Thymus (tissue), 11 donors: Measurements from ENCODE around the gene ACOT11. TPM values are rescaled to one million over a fixed set of nuclear protein-coding genes. Genes with fewer than 3 reads are reported as not detected.

Experiments
- DNase-seq, 9 donors: peaks; one replicate each; pipeline ENCODE4 v3.0.0-alpha.2; 2013; ENCODE audit warnings: low spot score in 9 of 9, low read depth in 6 of 9, missing footprints in 1 of 9
- H3K27ac ChIP-seq, 2 donors: one replicate each; pipeline ENCODE4 v1.5.1; 2013; ENCODE audit warnings: control low read depth in 1 of 2, low read depth in 1 of 2, low read length in 1 of 2, mild to moderate bottlenecking in 1 of 2, moderate library complexity in 1 of 2
- H3K27me3 ChIP-seq, 2 donors: one replicate each; pipeline ENCODE4 v1.5.1; 2013; ENCODE audit warnings: low read length in 1 of 2; ENCODE audit not compliant: control insufficient read depth in 2 of 2, insufficient read depth in 1 of 2
- H3K36me3 ChIP-seq, 2 donors: one replicate each; pipeline ENCODE4 v1.5.1; 2013; ENCODE audit warnings: low read length in 1 of 2, mild to moderate bottlenecking in 1 of 2, moderate library complexity in 1 of 2; ENCODE audit not compliant: control insufficient read depth in 2 of 2, insufficient read depth in 2 of 2
- H3K4me1 ChIP-seq, 2 donors: one replicate each; pipeline ENCODE4 v1.5.1; 2013; ENCODE audit warnings: low read length in 2 of 2; ENCODE audit not compliant: control insufficient read depth in 2 of 2, insufficient read depth in 2 of 2
- H3K4me3 ChIP-seq, 2 donors: one replicate each; pipeline ENCODE4 v1.5.1; 2013; ENCODE audit warnings: low read length in 2 of 2, control low read depth in 1 of 2, mild to moderate bottlenecking in 1 of 2
- H3K9me3 ChIP-seq, 2 donors: one replicate each; pipeline ENCODE4 v1.5.1; 2013; ENCODE audit warnings: low read length in 1 of 2, mild to moderate bottlenecking in 1 of 2; ENCODE audit not compliant: control insufficient read depth in 2 of 2, insufficient read depth in 1 of 2
- WGBS: extraction: QIAGEN DNeasy Blood & Tissue Kit; methylation state at CpG from one replicate; pipeline ENCODE4 v1.1.7; 2013; 5-methylcytosine and 5-hydroxymethylcytosine counted together
- polyA plus RNA-seq: library from polyadenylated mRNA; stranded (reverse); fragments of 200-250 nt; gene quantifications from one replicate; pipeline ENCODE4 v1.2.3, GENCODE V29; 2013
- total RNA-seq: library from RNA; stranded (reverse); fragments of 120-200 nt; gene quantifications from one replicate; pipeline ENCODE4 v1.2.4, GENCODE V29; 2013
- donor health status: healthy.

Gene ACOT11
- total and polyA plus RNA-seq, 2 donors, result 1.2 to 1.3 TPM

- Histone ChIP-seq H3K36me3 (no peaks in the 10 kb centered on the region), H3K4me1 (peaks cover 0 to 9% of the 10 kb centered on the region in 2 donors), H3K4me3 (no peak overlapping the region), H3K27ac (no peak overlapping the region), H3K9me3 (no peaks in the 10 kb centered on the region), H3K27me3 (no peaks in the 10 kb centered on the region)
- no peak for DNase-seq
- WGBS, result 99% methylated on average over 4 of the region's 4 CpGs
Observed at GRCh38 chr1:54569339-54569738, 21.3 kb downstream of the ACOT11 start.

GRCh38 chr1:54570161-54570560 lies 22.1 kb downstream of the ACOT11 start:
- Histone ChIP-seq H3K4me1 (peaks cover 0 to 9% of the 10 kb centered on the region in 2 donors), H3K27ac (no peak overlapping the region)

DNA sequence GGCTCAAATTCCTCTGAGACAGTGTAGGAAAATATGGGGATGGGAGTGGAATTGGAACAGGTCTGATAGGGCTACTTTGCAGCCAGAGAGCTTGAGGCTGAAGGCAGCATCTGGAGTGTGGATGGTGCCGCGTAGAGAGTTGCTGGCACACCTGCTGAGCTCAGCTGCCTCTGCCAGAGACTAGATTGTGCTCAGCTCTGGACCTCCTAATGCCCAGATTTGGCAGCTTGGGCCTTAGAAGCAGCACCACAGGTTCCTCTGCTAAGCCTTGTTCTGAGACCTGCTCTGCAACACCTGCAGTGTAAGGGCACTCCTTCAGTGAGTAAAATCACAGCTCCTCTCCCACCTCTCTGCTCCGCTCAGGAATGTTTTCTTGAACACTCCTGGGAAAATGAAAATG lies 23.3 kb downstream of the ACOT11 start:
- no peaks in the 10 kb centered on the region for H3K27me3 ChIP-seq
- 94% methylated on average over 3 of the region's 3 CpGs for WGBS
- peaks cover 0 to 9% of the 10 kb centered on the region in 2 donors for H3K4me1 ChIP-seq
- H3K4me3 ChIP-seq, result no peak overlapping the region
- H3K36me3 ChIP-seq, result no peaks in the 10 kb centered on the region
- no peak overlapping the region for H3K27ac ChIP-seq
- H3K9me3 ChIP-seq, result no peaks in the 10 kb centered on the region
- no peak for DNase-seq

More at GRCh38 chr1:54570161-54570560, 22.1 kb downstream of the ACOT11 start:
- no peaks in the 10 kb centered on the region for H3K36me3 ChIP-seq
- DNase-seq, result no peak
- no peaks in the 10 kb centered on the region for H3K27me3 ChIP-seq
- H3K4me3 ChIP-seq, result no peak overlapping the region
- 97% methylated on average over 5 of the region's 5 CpGs for WGBS
- no peaks in the 10 kb centered on the region for H3K9me3 ChIP-seq

- H3K36me3 ChIP-seq, result no peaks in the 10 kb centered on the region
- DNase-seq, result no peak
- peaks cover 0 to 9% of the 10 kb centered on the region in 2 donors for H3K4me1 ChIP-seq
- H3K27ac ChIP-seq, result no peak overlapping the region
- H3K27me3 ChIP-seq, result no peaks in the 10 kb centered on the region
- 58% methylated on average over 8 of the region's 8 CpGs for WGBS
- no peaks in the 10 kb centered on the region for H3K9me3 ChIP-seq
- no peak overlapping the region for H3K4me3 ChIP-seq
Observed at GRCh38 chr1:54571803-54572541, 23.9 kb downstream of the ACOT11 start.

GRCh38 chr1:54572542-54572850 lies 24.5 kb downstream of the ACOT11 start:
- Histone ChIP-seq H3K4me3 (no peak overlapping the region), H3K27ac (no peak overlapping the region), H3K27me3 (no peaks in the 10 kb centered on the region), H3K36me3 (no peaks in the 10 kb centered on the region), H3K4me1 (peaks cover 0 to 9% of the 10 kb centered on the region in 2 donors), H3K9me3 (no peaks in the 10 kb centered on the region)
- 81% methylated on average over 3 of the region's 3 CpGs for WGBS
- no peak for DNase-seq

DNA sequence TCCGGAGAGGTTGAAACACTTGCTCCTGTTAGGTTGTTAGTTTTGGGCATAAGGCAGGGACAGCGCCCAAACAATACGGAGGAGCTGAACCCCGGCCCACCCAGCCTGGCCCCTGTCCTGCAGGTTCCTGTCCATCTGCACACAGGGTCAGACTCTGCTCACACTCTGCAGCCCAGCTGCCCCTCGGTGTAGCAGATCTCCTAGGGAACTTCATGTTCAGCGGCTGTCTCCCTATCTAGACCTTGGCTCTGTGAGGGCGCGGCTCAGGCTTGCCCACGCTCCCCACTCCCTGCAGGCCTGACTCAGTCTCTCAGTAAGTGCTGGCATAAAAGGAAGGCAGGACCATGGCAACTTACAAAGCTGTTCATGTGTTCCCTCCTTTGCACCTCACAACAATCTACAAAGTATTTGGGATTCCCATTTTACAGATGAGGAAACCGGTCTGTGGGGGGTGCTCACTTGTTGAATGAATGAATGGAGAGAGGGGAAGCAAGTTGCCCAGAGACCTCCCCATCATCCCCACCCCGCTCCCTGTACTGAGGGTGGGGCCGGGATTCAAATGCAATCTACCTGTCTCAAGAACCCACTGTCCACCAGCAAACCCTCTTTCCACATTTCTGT lies 26.2 kb downstream of the ACOT11 start:
- Histone ChIP-seq H3K36me3 (no peaks in the 10 kb centered on the region), H3K27ac (no peak overlapping the region), H3K4me1 (peaks cover 0 to 9% of the 10 kb centered on the region in 2 donors), H3K4me3 (no peak overlapping the region), H3K9me3 (no peaks in the 10 kb centered on the region), H3K27me3 (no peaks in the 10 kb centered on the region)
- WGBS, result 98% methylated on average over 12 of the region's 12 CpGs
- no peak for DNase-seq

DNA sequence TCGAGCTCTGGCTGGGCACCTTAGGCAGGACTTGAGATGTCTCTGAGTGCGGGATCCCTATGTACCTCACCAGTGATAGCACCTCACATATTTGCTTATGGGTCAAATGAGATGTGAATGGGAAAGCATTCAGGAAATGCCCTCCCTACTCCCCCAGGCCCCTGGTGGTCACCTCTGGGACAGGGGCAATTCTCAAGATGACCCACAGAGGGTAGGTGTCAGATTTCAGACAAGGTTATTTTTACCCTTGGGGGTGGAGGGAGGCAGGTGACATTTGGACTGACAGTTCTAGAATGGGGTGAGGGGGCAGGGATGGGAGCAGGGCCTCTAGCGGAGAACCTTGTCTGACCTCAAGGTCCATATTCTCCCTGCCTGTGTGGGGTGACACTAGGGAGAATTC lies 27.1 kb downstream of the ACOT11 start:
- no peaks in the 10 kb centered on the region for H3K36me3 ChIP-seq
- H3K27ac ChIP-seq, result no peak overlapping the region
- no peaks in the 10 kb centered on the region for H3K27me3 ChIP-seq
- H3K4me1 ChIP-seq, result peaks cover 0 to 9% of the 10 kb centered on the region in 2 donors
- H3K9me3 ChIP-seq, result no peaks in the 10 kb centered on the region
- WGBS, result 95% methylated on average over 3 of the region's 3 CpGs
- no peak for DNase-seq
- H3K4me3 ChIP-seq, result no peak overlapping the region

GRCh38 chr1:54575605-54576290 lies 27.7 kb downstream of the ACOT11 start:
- Histone ChIP-seq H3K4me3 (no peak overlapping the region), H3K36me3 (no peaks in the 10 kb centered on the region), H3K9me3 (no peaks in the 10 kb centered on the region), H3K27ac (no peak overlapping the region), H3K4me1 (peaks cover 0 to 9% of the 10 kb centered on the region in 2 donors), H3K27me3 (no peaks in the 10 kb centered on the region)
- WGBS, result 98% methylated on average over 8 of the region's 8 CpGs
- no peak for DNase-seq

- Histone ChIP-seq H3K27ac (no peak overlapping the region), H3K4me3 (no peak overlapping the region), H3K27me3 (no peaks in the 10 kb centered on the region), H3K9me3 (no peaks in the 10 kb centered on the region), H3K36me3 (no peaks in the 10 kb centered on the region), H3K4me1 (no peaks in the 10 kb centered on the region)
- DNase-seq, result no peak
- 91% methylated on average over 6 of the region's 6 CpGs for WGBS
Observed at GRCh38 chr1:54577612-54578011, 29.6 kb downstream of the ACOT11 start.
